Sigmoid colon (tissue), 7 donors: Measurements from ENCODE around the gene B4GALNT3. TPM values are rescaled to one million over a fixed set of nuclear protein-coding genes. Genes with fewer than 3 reads are reported as not detected.

ENCODE experiments used
- DNase-seq: peaks from one replicate; pipeline ENCODE4 v3.0.0-alpha.2; 2019
- H3K27ac ChIP-seq, 4 donors: fragments of 200-600 bp; sonication (generic); one replicate each; pipeline ENCODE4 v1.5.1; 2016 to 2019; ENCODE audit warnings: mild to moderate bottlenecking in 1 of 4
- H3K27me3 ChIP-seq, 3 donors: fragments of 200-600 bp; sonication (generic); one replicate each; pipeline ENCODE4 v1.5.1; 2019; ENCODE audit warnings: mild to moderate bottlenecking in 1 of 3
- H3K36me3 ChIP-seq, 4 donors: fragments of 200-600 bp; sonication (generic); one replicate each; pipeline ENCODE4 v1.5.1; 2016 to 2019
- H3K4me1 ChIP-seq, 4 donors: fragments of 200-600 bp; sonication (generic); one replicate each; pipeline ENCODE4 v1.5.1; 2017 to 2019
- H3K4me3 ChIP-seq, 4 donors: fragments of 200-600 bp; sonication (generic); one replicate each; pipeline ENCODE4 v1.5.1; 2017 to 2019; ENCODE audit warnings: mild to moderate bottlenecking in 2 of 4, moderate library complexity in 1 of 4
- H3K9me3 ChIP-seq, 4 donors: fragments of 200-600 bp in 3 of 4; sonication (generic) in 3 of 4; one replicate each; pipeline versions ENCODE4 v1.5.1 to v1.6.1; 2013 to 2019
- EP300 ChIP-seq, 4 donors: sonication (generic); formaldehyde crosslinking; IDR thresholded peaks; one replicate each; pipeline ENCODE4 v1.6.1; 2017; ENCODE audit warnings: antibody characterized with exemption in 4 of 4
- POLR2A ChIP-seq, 2 donors: fragments of 450-650 bp; IDR thresholded peaks; one replicate each; pipeline ENCODE4 v1.6.1; 2016; ENCODE audit warnings: antibody characterized with exemption in 2 of 2, mild to moderate bottlenecking in 2 of 2, moderate library complexity in 2 of 2
- POLR2AphosphoS5 ChIP-seq, 4 donors: sonication (generic); formaldehyde crosslinking; IDR thresholded peaks; one replicate each; pipeline ENCODE4 v1.6.1; 2017; ENCODE audit warnings: antibody characterized with exemption in 4 of 4
- WGBS, 2 donors: extraction: QIAGEN DNeasy Blood & Tissue Kit; methylation state at CpG; one replicate each; pipeline ENCODE4 v1.1.7; 2013; 5-methylcytosine and 5-hydroxymethylcytosine counted together
- intact Hi-C: fragments of 100-400 bp; cut with DNase I; formaldehyde crosslinking; loops from one replicate; pipeline ENCODE4 v1.15.1; 2023
- polyA plus RNA-seq, 3 donors: library from polyadenylated mRNA; stranded (reverse); fragments of 200-250 nt; gene quantifications; one replicate each; pipeline ENCODE4 v1.2.3, GENCODE V29; 2013
- total RNA-seq, 4 donors: library from RNA; depleted of rRNA; stranded (reverse); fragments of >200 nt; gene quantifications; one replicate each; pipeline ENCODE4 v1.1.0, GENCODE V29; 2016
- TF ChIP-seq, protein P1 (sequence below), 4 experiments: fragments of 450-650 bp in 3 of 4; fragments of 200-600 bp in 1 of 4; IDR thresholded peaks; one replicate each; pipeline ENCODE4 v1.5.1; 2016 to 2019; ENCODE audit warnings: antibody characterized with exemption in 4 of 4, mild to moderate bottlenecking in 3 of 4, moderate library complexity in 2 of 4
- donor health status: healthy with polysubstance abuse.
- donor health status: Bipolar disorder and iron deficiency.
- donor health status: healthy.

Gene B4GALNT3
- total and polyA plus RNA-seq, 7 donors = under 0.01 to 74.2 (median 0.36) TPM

DNA sequence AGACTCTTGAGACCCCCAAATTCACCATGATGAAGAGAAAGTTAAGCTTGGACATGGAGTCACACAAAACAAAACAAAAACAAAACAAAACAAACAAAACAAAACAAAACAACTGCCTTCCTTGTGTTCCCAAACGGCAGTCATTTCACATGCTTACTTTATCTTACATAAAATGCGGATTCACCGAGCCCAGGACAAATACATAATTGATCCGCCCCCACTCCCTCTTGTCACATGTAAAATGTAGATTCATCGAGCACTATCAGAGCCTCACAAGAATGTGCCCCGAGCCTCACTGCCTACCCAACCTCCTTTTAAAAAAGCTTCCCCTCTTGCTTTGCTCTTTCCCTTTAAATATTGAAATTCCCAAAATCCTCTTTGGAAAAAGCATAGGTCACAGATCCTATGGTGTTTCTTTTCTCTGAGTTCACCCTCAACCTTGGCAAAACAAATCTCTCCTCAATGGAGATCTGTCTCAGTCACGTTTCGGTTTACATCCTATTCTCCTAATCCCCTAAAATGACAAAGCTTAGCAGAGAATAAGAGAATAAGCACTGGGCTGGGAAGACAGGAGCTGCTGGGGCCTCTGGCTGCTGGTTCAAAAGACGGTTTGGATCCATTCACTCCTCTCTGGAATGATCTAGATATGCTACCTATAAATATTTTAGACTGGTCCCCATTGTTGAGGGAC is 119.8 kb downstream of the B4GALNT3 start:
- no peak for TF ChIP-seq POLR2A (IDR thresholded peaks at IDR 0.05)
- TF ChIP-seq EP300 (IDR thresholded peaks at IDR 0.05) = no peak
- no peak for TF ChIP-seq POLR2AphosphoS5 (IDR thresholded peaks at IDR 0.05)
- H3K27me3 ChIP-seq = no peaks in the 10 kb centered on the region
- intact Hi-C loops = loop anchor here (10.0 kb wide), 1 partner anchor 1015 kb away; the partner anchor contains the start of gene FBXL14
- H3K4me3 ChIP-seq = no peak overlapping the region
- H3K36me3 ChIP-seq = no peaks in the 10 kb centered on the region
- peak; percentile 10 for DNase-seq
- H3K4me1 ChIP-seq = peaks cover 0 to 22% (median 17%) of the 10 kb centered on the region in 4 donors
- 76 to 90% methylated on average over 9 of the region's 9 CpGs for WGBS, 2 donors
- H3K27ac ChIP-seq = no peak overlapping the region
- no peaks in the 10 kb centered on the region for H3K9me3 ChIP-seq

DNA sequence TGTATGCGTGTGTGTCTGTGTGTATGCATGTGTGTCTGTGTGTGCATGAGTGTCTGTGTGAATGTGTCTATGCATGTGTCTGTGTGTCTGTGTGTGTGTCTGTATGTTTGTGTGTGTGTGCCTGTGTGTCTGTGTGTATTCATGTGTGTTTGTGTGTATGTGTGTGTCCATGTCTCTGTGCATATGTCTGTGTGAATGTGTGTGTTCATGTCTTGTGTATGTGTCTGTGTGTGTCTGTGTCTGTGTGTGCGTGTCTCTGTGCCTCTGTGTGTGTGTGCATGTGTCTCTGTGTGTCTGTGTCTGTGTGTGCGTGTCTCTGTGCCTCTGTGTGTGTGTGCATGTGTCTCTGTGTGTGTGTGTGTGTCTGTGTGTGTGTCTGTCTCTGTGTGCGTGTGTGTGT is 121.1 kb downstream of the B4GALNT3 start:
- H3K27ac ChIP-seq = no peak overlapping the region
- TF ChIP-seq EP300 (IDR thresholded peaks at IDR 0.05) = no peak
- TF ChIP-seq, protein P1, sequence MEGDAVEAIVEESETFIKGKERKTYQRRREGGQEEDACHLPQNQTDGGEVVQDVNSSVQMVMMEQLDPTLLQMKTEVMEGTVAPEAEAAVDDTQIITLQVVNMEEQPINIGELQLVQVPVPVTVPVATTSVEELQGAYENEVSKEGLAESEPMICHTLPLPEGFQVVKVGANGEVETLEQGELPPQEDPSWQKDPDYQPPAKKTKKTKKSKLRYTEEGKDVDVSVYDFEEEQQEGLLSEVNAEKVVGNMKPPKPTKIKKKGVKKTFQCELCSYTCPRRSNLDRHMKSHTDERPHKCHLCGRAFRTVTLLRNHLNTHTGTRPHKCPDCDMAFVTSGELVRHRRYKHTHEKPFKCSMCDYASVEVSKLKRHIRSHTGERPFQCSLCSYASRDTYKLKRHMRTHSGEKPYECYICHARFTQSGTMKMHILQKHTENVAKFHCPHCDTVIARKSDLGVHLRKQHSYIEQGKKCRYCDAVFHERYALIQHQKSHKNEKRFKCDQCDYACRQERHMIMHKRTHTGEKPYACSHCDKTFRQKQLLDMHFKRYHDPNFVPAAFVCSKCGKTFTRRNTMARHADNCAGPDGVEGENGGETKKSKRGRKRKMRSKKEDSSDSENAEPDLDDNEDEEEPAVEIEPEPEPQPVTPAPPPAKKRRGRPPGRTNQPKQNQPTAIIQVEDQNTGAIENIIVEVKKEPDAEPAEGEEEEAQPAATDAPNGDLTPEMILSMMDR (IDR thresholded peaks at IDR 0.05) = no peak
- TF ChIP-seq POLR2A (IDR thresholded peaks at IDR 0.05) = no peak
- TF ChIP-seq POLR2AphosphoS5 (IDR thresholded peaks at IDR 0.05) = no peak
- H3K36me3 ChIP-seq = no peaks in the 10 kb centered on the region
- H3K4me3 ChIP-seq = no peak overlapping the region
- peak; percentile 17 for DNase-seq
- no peaks in the 10 kb centered on the region for H3K27me3 ChIP-seq
- WGBS, 2 donors = 96 to 97% methylated on average over 4 of the region's 4 CpGs
- intact Hi-C loops = no loop called here
- H3K4me1 ChIP-seq = peaks cover 0 to 10% (median 7%) of the 10 kb centered on the region in 4 donors
- H3K9me3 ChIP-seq = no peaks in the 10 kb centered on the region

DNA sequence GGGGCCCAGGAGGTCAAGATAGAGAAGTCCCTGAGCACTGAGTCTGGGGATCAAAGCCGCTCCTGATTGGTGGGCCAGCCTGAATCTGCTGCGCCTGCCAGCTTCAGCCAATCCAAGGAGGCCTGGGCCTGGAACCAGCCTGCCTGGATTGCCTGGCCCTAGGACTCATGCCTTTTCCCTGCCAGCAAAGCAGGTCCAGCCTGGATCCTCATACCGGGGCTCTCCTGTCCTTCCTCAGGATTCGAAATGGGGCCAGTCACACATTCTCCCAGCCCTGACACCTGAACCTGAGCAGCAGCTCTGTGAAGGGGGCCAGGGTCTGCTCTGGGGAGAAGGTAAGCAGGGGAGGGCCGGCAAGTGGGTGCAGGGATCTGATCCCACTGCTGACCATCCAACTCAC is 121.6 kb downstream of the B4GALNT3 start:
- Histone ChIP-seq H3K4me3 (no peak overlapping the region), H3K27me3 (no peaks in the 10 kb centered on the region), H3K27ac (no peak overlapping the region), H3K9me3 (no peaks in the 10 kb centered on the region), H3K36me3 (no peaks in the 10 kb centered on the region), H3K4me1 (peaks cover 0 to 5% (median 3%) of the 10 kb centered on the region in 4 donors)
- DNase-seq = peak; percentile 42
- TF ChIP-seq POLR2A (IDR thresholded peaks at IDR 0.05) = no peak
- TF ChIP-seq EP300 (IDR thresholded peaks at IDR 0.05) = no peak
- no peak for TF ChIP-seq POLR2AphosphoS5 (IDR thresholded peaks at IDR 0.05)
- TF ChIP-seq, protein P1 (IDR thresholded peaks at IDR 0.05) = no peak
- WGBS, 2 donors = 96 to 97% methylated on average over 5 of the region's 5 CpGs
- intact Hi-C loops = no loop called here

DNA sequence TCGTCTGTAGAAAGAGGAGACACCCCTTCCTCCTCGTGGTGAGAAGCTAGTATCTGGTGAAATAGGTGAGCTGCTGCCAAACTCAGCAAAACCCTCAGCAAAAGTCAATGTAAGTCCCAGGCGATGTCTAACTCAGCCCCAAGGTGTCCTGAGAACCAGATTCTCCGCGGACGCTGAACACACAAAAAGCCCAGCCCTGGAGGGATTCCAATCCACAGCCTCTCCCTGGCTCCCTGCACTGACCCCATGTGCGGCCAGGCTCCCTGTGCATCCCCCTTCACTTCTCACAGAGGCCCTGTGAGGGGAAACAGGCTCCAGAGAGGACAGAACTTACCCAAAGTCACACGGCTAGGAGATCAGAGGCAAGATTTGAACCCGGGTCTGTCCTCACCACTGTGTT is 122.0 kb downstream of the B4GALNT3 start:
- Histone ChIP-seq H3K4me1 (peaks cover 0 to 1% (median 0%) of the 10 kb centered on the region in 4 donors), H3K36me3 (no peaks in the 10 kb centered on the region), H3K27ac (no peak overlapping the region), H3K4me3 (no peak overlapping the region), H3K9me3 (no peaks in the 10 kb centered on the region), H3K27me3 (no peaks in the 10 kb centered on the region)
- intact Hi-C loops = no loop called here
- WGBS, 2 donors = 93 to 95% methylated on average over 9 of the region's 9 CpGs
- TF ChIP-seq POLR2A (IDR thresholded peaks at IDR 0.05) = no peak
- DNase-seq = peak; percentile 40

DNA sequence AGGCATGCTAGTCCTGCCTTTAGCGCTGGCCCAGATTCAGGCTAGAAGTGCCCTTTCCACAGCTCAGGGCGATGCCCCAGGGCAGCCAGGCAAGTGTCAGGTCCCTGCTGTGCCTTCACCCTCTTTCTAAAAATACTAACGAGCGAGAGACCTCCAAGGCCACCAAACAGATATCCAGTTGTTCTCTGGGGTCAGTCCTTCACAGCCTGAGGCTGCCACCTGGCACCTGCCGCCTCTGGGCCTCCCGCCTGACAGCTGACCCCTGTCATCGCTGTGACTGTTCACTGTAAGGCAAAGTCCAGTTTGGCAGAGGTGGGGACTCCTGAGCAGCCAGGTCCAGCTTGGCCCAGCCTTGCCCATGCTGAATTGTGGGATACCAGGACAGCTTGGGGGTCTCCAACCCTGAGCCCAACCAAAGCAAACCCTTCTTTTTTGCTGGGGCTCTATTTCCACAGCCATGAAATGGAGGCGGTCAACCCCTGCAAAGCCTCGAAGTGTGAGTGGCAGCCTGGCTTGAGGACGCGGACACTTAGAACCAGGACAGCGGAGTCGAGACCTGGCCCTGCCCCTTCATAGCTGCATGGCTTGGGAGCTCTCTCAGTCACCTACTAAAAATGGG is 123.6 kb downstream of the B4GALNT3 start:
- Histone ChIP-seq H3K4me3 (no peak overlapping the region), H3K9me3 (no peaks in the 10 kb centered on the region), H3K27me3 (no peaks in the 10 kb centered on the region), H3K4me1 (no peaks in the 10 kb centered on the region), H3K36me3 (no peaks in the 10 kb centered on the region), H3K27ac (no peak overlapping the region)
- DNase-seq = peak; percentile 59
- WGBS, 2 donors = 57 to 70% methylated on average over 13 of the region's 13 CpGs
- TF ChIP-seq, protein P1 (IDR thresholded peaks at IDR 0.05) = no peak
- TF ChIP-seq POLR2AphosphoS5 (IDR thresholded peaks at IDR 0.05) (no peak), EP300 (IDR thresholded peaks at IDR 0.05) (no peak), POLR2A (IDR thresholded peaks at IDR 0.05) (no peak)
- intact Hi-C loops = no loop called here
